Measurements from ENCODE around the gene PKP1.

Gene PKP1

GRCh38 chr1:201366696-201367095 is 83.4 kb downstream of the PKP1 start:
- no peak overlapping the region for H3K4me3 ChIP-seq (ENCODE audit: low read depth, low read length)
- TF ChIP-seq CTCF (IDR thresholded peaks at IDR 0.05; ENCODE audit: low read depth, low read length), result no peak

GRCh38 chr1:201369209-201369608 is 85.9 kb downstream of the PKP1 start:
- H3K4me3 ChIP-seq (ENCODE audit: low read depth, low read length), result no peak overlapping the region
- no peak for TF ChIP-seq CTCF (IDR thresholded peaks at IDR 0.05; ENCODE audit: low read depth, low read length)

GRCh38 chr1:201370500-201370899 is 87.2 kb downstream of the PKP1 start:
- TF ChIP-seq CTCF (IDR thresholded peaks at IDR 0.05; ENCODE audit: low read depth, low read length), result no peak
- no peak overlapping the region for H3K4me3 ChIP-seq (ENCODE audit: low read depth, low read length)

- no peak for TF ChIP-seq CTCF (IDR thresholded peaks at IDR 0.05; ENCODE audit: low read depth, low read length)
- H3K4me3 ChIP-seq (ENCODE audit: low read depth, low read length), result no peak overlapping the region
These were observed 88.0 kb downstream of the PKP1 start for GRCh38 chr1:201371276-201371675.

- no peak overlapping the region for H3K4me3 ChIP-seq (ENCODE audit: low read depth, low read length)
- no peak for TF ChIP-seq CTCF (IDR thresholded peaks at IDR 0.05; ENCODE audit: low read depth, low read length)
These were observed 88.5 kb downstream of the PKP1 start for GRCh38 chr1:201371792-201372191.

GRCh38 chr1:201374364-201374763 is 91.1 kb downstream of the PKP1 start:
- no peak overlapping the region for H3K4me3 ChIP-seq (ENCODE audit: low read depth, low read length)
- no peak for TF ChIP-seq CTCF (IDR thresholded peaks at IDR 0.05; ENCODE audit: low read depth, low read length)

- TF ChIP-seq CTCF (IDR thresholded peaks at IDR 0.05; ENCODE audit: low read depth, low read length), result no peak
- no peak overlapping the region for H3K4me3 ChIP-seq (ENCODE audit: low read depth, low read length)
These were observed 91.9 kb downstream of the PKP1 start for GRCh38 chr1:201375169-201375568.
